GM18519 (cell line): ENCODE data around the gene CBARP.

ENCODE experiments used
- ATAC-seq: cut with Tn5 transposase; IDR thresholded peaks from one replicate; pipeline ENCODE4 v1.9.1; 2021; ENCODE audit warnings: mild to moderate bottlenecking, moderate library complexity; ENCODE audit not compliant: unreplicated experiment, low FRiP score

The CBARP gene

GRCh38 chr19:1237754-1238368, at the start of gene CBARP:
Gene CBARP, minus strand, starts transcription at chr19:1238005. Its CDS starts 1,905 bp downstream, at chr19:1236100.
- no peak for ATAC-seq

GRCh38 chr19:1286487-1287353, 48.9 kb upstream of the CBARP start:
- no peak for ATAC-seq

- no peak for ATAC-seq
Observed at GRCh38 chr19:1285737-1286360, 48.0 kb upstream of the CBARP start, which contains the start of gene EFNA2. Gene EFNA2, plus strand, starts transcription at chr19:1285873. Its CDS starts 296 bp downstream, at chr19:1286169.

- no peak for ATAC-seq
Observed at GRCh38 chr19:1284979-1285736, 47.4 kb upstream of the CBARP start.

GRCh38 chr19:1284293-1284978, 46.6 kb upstream of the CBARP start:
- no peak for ATAC-seq

- no peak for ATAC-seq
Observed at GRCh38 chr19:1283917-1284292, 46.1 kb upstream of the CBARP start.

GRCh38 chr19:1283207-1283916, 45.6 kb upstream of the CBARP start:
- no peak for ATAC-seq

- no peak for ATAC-seq
Observed at GRCh38 chr19:1282588-1283206, 44.9 kb upstream of the CBARP start.

GRCh38 chr19:1281569-1282287, 43.9 kb upstream of the CBARP start:
- no peak for ATAC-seq

- no peak for ATAC-seq
Observed at GRCh38 chr19:1280636-1281568, 43.1 kb upstream of the CBARP start.

- no peak for ATAC-seq
Observed at GRCh38 chr19:1279782-1280341, 42.1 kb upstream of the CBARP start.

- no peak for ATAC-seq
Observed at GRCh38 chr19:1278713-1279660, 41.2 kb upstream of the CBARP start.

- ATAC-seq, result no peak
Observed at GRCh38 chr19:1278074-1278473, 40.3 kb upstream of the CBARP start.

GRCh38 chr19:1277061-1277460, 39.3 kb upstream of the CBARP start:
- no peak for ATAC-seq

- ATAC-seq, result no peak
Observed at GRCh38 chr19:1276628-1277022, 38.8 kb upstream of the CBARP start.
